Left lung (tissue), 10 donors: ENCODE measurements around the gene FLNA. TPM values are rescaled to one million over a fixed set of nuclear protein-coding genes. Genes with fewer than 3 reads are reported as not detected.

ENCODE experiments used
- ATAC-seq: fragments of 200-7000 bp; cut with Tn5 transposase; one replicate; pipeline ENCODE4 v1.9.1; 2020; ENCODE audit warnings: moderate library complexity
- DNase-seq, 4 donors: peaks; one replicate each; pipeline ENCODE4 v3.0.0-alpha.2; 2013 to 2020
- H3K27ac ChIP-seq, 2 donors: fragments of 200-600 bp; sonication (generic) in 1 of 2; one replicate each; pipeline versions ENCODE4 v1.5.0 to v1.8.0; 2020 to 2021
- H3K27me3 ChIP-seq, 2 donors: fragments of 200-600 bp; sonication (generic) in 1 of 2; one replicate each; pipeline versions ENCODE4 v1.5.0 to v1.8.0; 2020 to 2021
- H3K36me3 ChIP-seq, 2 donors: fragments of 200-600 bp; sonication (generic) in 1 of 2; one replicate each; pipeline versions ENCODE4 v1.5.0 to v1.8.0; 2020 to 2021
- H3K4me1 ChIP-seq, 2 donors: fragments of 200-600 bp; one replicate each; pipeline ENCODE4 v1.8.0; 2021
- H3K4me3 ChIP-seq, 2 donors: fragments of 200-600 bp; sonication (generic) in 1 of 2; one replicate each; pipeline versions ENCODE4 v1.5.0 to v1.8.0; 2020 to 2021; ENCODE audit warnings: mild to moderate bottlenecking in 1 of 2
- H3K9me3 ChIP-seq, 2 donors: fragments of 200-600 bp; sonication (generic) in 1 of 2; one replicate each; pipeline versions ENCODE4 v1.5.0 to v1.8.0; 2020 to 2021
- CTCF ChIP-seq, 2 donors: fragments of 200-600 bp; sonication (generic) in 1 of 2; IDR thresholded peaks; one replicate each; pipeline versions ENCODE4 v1.5.0 to v1.8.0; 2021; ENCODE audit warnings: antibody characterized with exemption in 2 of 2
- intact Hi-C, 2 donors: fragments of 100-400 bp; cut with DNase I; formaldehyde crosslinking; loops; one replicate each; pipeline versions ENCODE4 v1.11.2 to v1.14.2; 2022
- polyA plus RNA-seq, 6 donors: library from polyadenylated mRNA; unstranded; fragments of 120-200 nt; gene quantifications; one replicate each; pipeline ENCODE4 v1.2.1, GENCODE V29; 2013; ENCODE audit not compliant: insufficient read length in 6 of 6
- total RNA-seq, 2 donors: library from RNA; stranded (reverse); fragmentation: NEBNext Ultra II Directional; extraction: Animal tissue kit (Norgen Biotek cat#: 25700); gene quantifications; one replicate each; pipeline ENCODE4 v1.2.1, GENCODE V29; 2021
- donor health status: DM: no; HTN: yes; CAD: no.
- donor health status: DM: no; HTN: no; CAD: no.

The FLNA gene
- total and polyA plus RNA-seq, 8 donors: 434 to 1,793 (median 576) TPM

GRCh38 chrX:154380153-154380552, 5.7 kb upstream of the FLNA start:
- peaks cover 0 to 21% of the 10 kb centered on the region in 2 donors for H3K4me1 ChIP-seq

GRCh38 chrX:154379569-154379951, 5.1 kb upstream of the FLNA start:
- intact Hi-C loops: no loop called here
- Histone ChIP-seq H3K4me1 (peaks cover 0 to 23% of the 10 kb centered on the region in 2 donors), H3K27ac (peak overlapping the region; percentile 95), H3K27me3 (no peaks in the 10 kb centered on the region), H3K4me3 (peak overlapping the region; percentile 56 to 62), H3K36me3 (no peaks in the 10 kb centered on the region), H3K9me3 (no peaks in the 10 kb centered on the region)
- TF ChIP-seq CTCF (IDR thresholded peaks at IDR 0.05): no peak
- ATAC-seq (no peak), DNase-seq (no peak)

More at GRCh38 chrX:154380153-154380552, 5.7 kb upstream of the FLNA start:
- no peak for ATAC-seq
- intact Hi-C loops: no loop called here
- no peak for DNase-seq
- Histone ChIP-seq H3K27me3 (no peaks in the 10 kb centered on the region), H3K9me3 (no peaks in the 10 kb centered on the region), H3K27ac (peak overlapping the region; percentile 95), H3K36me3 (no peaks in the 10 kb centered on the region), H3K4me3 (peak overlapping the region; percentile 56 to 62)
- no peak for TF ChIP-seq CTCF (IDR thresholded peaks at IDR 0.05)

- Histone ChIP-seq H3K36me3 (no peaks in the 10 kb centered on the region), H3K4me3 (peak within 1 kb of the TSS; percentile 56 to 62), H3K27ac (peak within 1 kb of the TSS; percentile 95 to 96), H3K9me3 (no peaks in the 10 kb centered on the region), H3K4me1 (peaks cover 0 to 26% of the 10 kb centered on the region in 2 donors), H3K27me3 (no peaks in the 10 kb centered on the region)
- intact Hi-C loops: no loop called here
- TF ChIP-seq CTCF (IDR thresholded peaks at IDR 0.05): peak in 1 of 2 donors; percentile 46
- ATAC-seq: peak; percentile 89
- peak; percentile 94 to 98 (median 97) for DNase-seq
Measured at GRCh38 chrX:154378799-154379568, 4.5 kb upstream of the FLNA start, which contains the start of gene EMD. Gene EMD, plus strand, starts transcription at chrX:154379295. Its CDS starts 190 bp downstream, at chrX:154379485.

- H3K4me1 ChIP-seq: peaks cover 0 to 34% of the 10 kb centered on the region in 2 donors
- H3K36me3 ChIP-seq: no peaks in the 10 kb centered on the region
- ATAC-seq (peak; percentile 3), DNase-seq (peak; percentile 54 to 83 (median 68))
- no peaks in the 10 kb centered on the region for H3K9me3 ChIP-seq
- no peaks in the 10 kb centered on the region for H3K27me3 ChIP-seq
- H3K27ac ChIP-seq: peak overlapping the region; percentile 95 to 96
- intact Hi-C loops: no loop called here
- peak overlapping the region; percentile 38 to 62 for H3K4me3 ChIP-seq
- TF ChIP-seq CTCF (IDR thresholded peaks at IDR 0.05): no peak
Measured at GRCh38 chrX:154378059-154378798, 3.8 kb upstream of the FLNA start.

- no peak overlapping the region for H3K27ac ChIP-seq
- no peak for TF ChIP-seq CTCF (IDR thresholded peaks at IDR 0.05)
Measured at GRCh38 chrX:154376774-154377173, 2.3 kb upstream of the FLNA start.

More at GRCh38 chrX:154376774-154377173, 2.3 kb upstream of the FLNA start:
- ATAC-seq (no peak), DNase-seq (no peak)
- no peak overlapping the region for H3K4me3 ChIP-seq
- peaks cover 0 to 48% of the 10 kb centered on the region in 2 donors for H3K4me1 ChIP-seq
- H3K9me3 ChIP-seq: no peaks in the 10 kb centered on the region
- intact Hi-C loops: no loop called here
- no peaks in the 10 kb centered on the region for H3K27me3 ChIP-seq
- no peaks in the 10 kb centered on the region for H3K36me3 ChIP-seq
